ENCODE measurements around the gene CACNA1S. TPM values are rescaled to one million over a fixed set of nuclear protein-coding genes. Genes with fewer than 3 reads are reported as not detected.

The CACNA1S gene
- total and polyA plus RNA-seq, 12 donors: under 0.01 to 0.09 (median 0.05) TPM; not detected in 7

- Histone ChIP-seq H3K4me1 (peaks cover 0 to 16% (median 8%) of the 10 kb centered on the region in 9 donors), H3K27ac (peak overlapping the region in 1 of 10 donors; percentile 26), H3K4me3 (peak overlapping the region; percentile 39 to 65 (median 57)), H3K9me3 (no peaks in the 10 kb centered on the region), H3K36me3 (no peaks in the 10 kb centered on the region), H3K27me3 (peaks cover 0 to 60% (median 46%) of the 10 kb centered on the region in 7 donors)
- intact Hi-C loops (cut with DNase I): loop anchor here in 9 of 10 donors (1.0 to 10.0 kb wide), 4 partner anchors 142 to 490 kb away; partner anchors contain the start of gene KIF14 (in 1 of the 9)
- 3 to 4% methylated on average over 88 of the region's 88 CpGs for WGBS, 2 donors
- TF ChIP-seq CTCF (IDR thresholded peaks at IDR 0.05): peak; percentile 62 to 89 (median 80)
- DNase-seq: peak; percentile 79 to 82
- ATAC-seq: peak; percentile 88 to 96 (median 93)
Measured at GRCh38 chr1:201114245-201115131, 2.3 kb upstream of the CACNA1S start.

- Histone ChIP-seq H3K4me3 (peak overlapping the region in 5 of 10 donors; percentile 41 to 63 (median 59)), H3K4me1 (peaks cover 0 to 12% (median 8%) of the 10 kb centered on the region in 9 donors), H3K9me3 (no peaks in the 10 kb centered on the region), H3K27ac (no peak overlapping the region), H3K36me3 (no peaks in the 10 kb centered on the region), H3K27me3 (peaks cover 0 to 52% (median 41%) of the 10 kb centered on the region in 7 donors)
- no peak for TF ChIP-seq CTCF (IDR thresholded peaks at IDR 0.05)
- intact Hi-C loops (cut with DNase I): loop anchor here in 8 of 10 donors (1.0 to 10.0 kb wide), 4 partner anchors 141 to 489 kb away; partner anchors contain the start of gene KIF14 (in 1 of the 8)
- no peak for ATAC-seq
- 41 to 46% methylated on average over 17 of the region's 17 CpGs for WGBS, 2 donors
- no peak for DNase-seq
Measured at GRCh38 chr1:201113451-201114244, 1.4 kb upstream of the CACNA1S start.

DNA sequence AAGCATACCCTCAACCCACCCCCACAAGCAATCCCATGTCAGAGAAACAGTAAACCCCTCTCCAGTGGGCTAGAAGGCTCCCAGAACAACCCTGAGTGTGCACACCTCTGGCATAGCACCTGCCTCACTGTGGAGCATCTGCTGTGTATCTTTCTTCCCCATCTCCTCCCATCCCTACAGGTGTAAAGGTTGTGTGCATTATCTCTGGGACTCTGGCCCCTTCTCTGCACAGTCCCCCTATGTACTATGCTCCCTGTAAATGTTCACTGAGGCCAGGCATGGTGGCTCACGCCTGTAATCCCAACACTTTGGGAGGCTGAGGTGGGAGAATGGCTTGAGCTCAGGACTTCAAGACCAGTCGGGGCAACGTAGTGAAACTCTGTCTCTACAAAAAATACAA is 700 bp upstream of the CACNA1S start:
- H3K4me1 ChIP-seq: peaks cover 0 to 12% (median 8%) of the 10 kb centered on the region in 9 donors
- no peak for DNase-seq
- ATAC-seq: no peak
- 90 to 93% methylated on average over 3 of the region's 3 CpGs for WGBS, 2 donors
- no peak for TF ChIP-seq CTCF (IDR thresholded peaks at IDR 0.05)
- intact Hi-C loops (cut with DNase I): loop anchor here in 6 of 10 donors (5.0 to 10.0 kb wide), 2 partner anchors 141 to 488 kb away; partner anchors contain the start of gene KIF14 (in 1 of the 6)
- H3K9me3 ChIP-seq: no peaks in the 10 kb centered on the region
- peaks cover 0 to 46% (median 34%) of the 10 kb centered on the region in 7 donors for H3K27me3 ChIP-seq
- no peaks in the 10 kb centered on the region for H3K36me3 ChIP-seq
- no peak overlapping the region for H3K27ac ChIP-seq
- H3K4me3 ChIP-seq: no peak overlapping the region

DNA sequence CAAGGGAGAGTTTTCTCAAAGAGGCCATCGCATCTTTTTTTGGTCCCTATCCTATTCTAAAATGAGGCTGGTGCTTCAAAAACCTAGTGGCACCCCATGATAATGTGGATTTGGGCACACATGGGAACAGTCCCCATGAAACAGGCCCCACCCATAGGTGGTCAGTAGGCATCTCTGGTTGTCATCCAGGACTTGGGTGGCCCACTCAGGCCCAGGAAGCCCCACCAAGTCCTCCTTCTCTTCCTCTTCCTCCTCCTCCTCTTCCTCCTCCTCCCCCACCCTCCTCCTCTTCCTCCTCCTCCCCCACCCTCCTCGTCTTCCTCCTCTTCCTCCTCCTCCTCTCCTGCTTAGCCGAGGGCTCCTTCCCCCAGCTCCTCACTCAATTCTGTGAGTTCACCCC is 554 bp downstream of the CACNA1S start:
- Histone ChIP-seq H3K9me3 (no peaks in the 10 kb centered on the region), H3K4me1 (peaks cover 0 to 12% (median 8%) of the 10 kb centered on the region in 9 donors), H3K36me3 (no peaks in the 10 kb centered on the region), H3K27me3 (peaks cover 0 to 49% (median 33%) of the 10 kb centered on the region in 7 donors), H3K4me3 (no peak overlapping the region), H3K27ac (no peak overlapping the region)
- 76 to 88% methylated on average over 2 to 3 of the region's 3 CpGs for WGBS, 2 donors
- no peak for ATAC-seq
- intact Hi-C loops (cut with DNase I): loop anchor here in 6 of 10 donors (5.0 to 10.0 kb wide), 2 partner anchors 139 to 487 kb away; partner anchors contain the start of gene KIF14 (in 1 of the 6)
- DNase-seq: no peak
- no peak for TF ChIP-seq CTCF (IDR thresholded peaks at IDR 0.05)
